ENCODE results near the gene CELA1. TPM values are rescaled to one million over a fixed set of nuclear protein-coding genes. Genes with fewer than 3 reads are reported as not detected.

CELA1 gene
- total RNA-seq, 4 donors from 2014 or later, result not detected

- peaks cover 0 to 37% (median 24%) of the 10 kb centered on the region in 4 donors for H3K4me1 ChIP-seq
- in situ Hi-C loops (cut with MboI; ENCODE audit: low pct_ligation_motif_present in 1 of 4, low pct_unique_long_range_greater_than_20kb in 1 of 4, low sequenced_read_pairs in 3 of 4), result no loop called here
- no peaks in the 10 kb centered on the region for H3K36me3 ChIP-seq
- peak overlapping the region in 3 of 4 donors; percentile 12 to 59 (median 25) for H3K27ac ChIP-seq
- no peak overlapping the region for H3K4me3 ChIP-seq
- peaks cover 7% of the 10 kb centered on the region for H3K27me3 ChIP-seq
- 37 to 40% methylated on average over 1 to 2 of the region's 2 CpGs for WGBS, 2 donors (ENCODE audit: low coverage in 1 of 2)
- peak; percentile 37 for DNase-seq
- TF ChIP-seq POLR2A (IDR thresholded peaks at IDR 0.05) (no peak), POLR2AphosphoS5 (IDR thresholded peaks at IDR 0.05) (peak in 1 of 3 donors; percentile 22)
- intact Hi-C loops (cut with DNase I; ENCODE audit: low total_unique reads), result no loop called here
- H3K9me3 ChIP-seq, result no peaks in the 10 kb centered on the region
Observed at GRCh38 chr12:51389302-51389999, 43.0 kb upstream of the CELA1 start.

- Histone ChIP-seq H3K27ac (no peak overlapping the region), H3K9me3 (no peaks in the 10 kb centered on the region), H3K4me1 (peaks cover 0 to 37% (median 24%) of the 10 kb centered on the region in 4 donors), H3K27me3 (peaks cover 7% of the 10 kb centered on the region), H3K36me3 (no peaks in the 10 kb centered on the region), H3K4me3 (no peak overlapping the region)
- WGBS, 2 donors (ENCODE audit: low coverage in 1 of 2), result 86 to 90% methylated on average over 2 to 5 of the region's 5 CpGs
- TF ChIP-seq POLR2A (IDR thresholded peaks at IDR 0.05) (no peak), POLR2AphosphoS5 (IDR thresholded peaks at IDR 0.05) (no peak), EP300 (IDR thresholded peaks at IDR 0.05; ENCODE audit: low read depth) (no peak), CTCF (IDR thresholded peaks at IDR 0.05) (no peak)
- intact Hi-C loops (cut with DNase I; ENCODE audit: low total_unique reads) (no loop called here), in situ Hi-C loops (cut with MboI; ENCODE audit: low pct_ligation_motif_present in 1 of 4, low pct_unique_long_range_greater_than_20kb in 1 of 4, low sequenced_read_pairs in 3 of 4) (no loop called here)
- no peak for DNase-seq
Observed at GRCh38 chr12:51388846-51389245, 42.4 kb upstream of the CELA1 start.

GRCh38 chr12:51388069-51388799 lies 41.8 kb upstream of the CELA1 start:
- WGBS, 2 donors (ENCODE audit: low coverage in 1 of 2), result 68 to 76% methylated on average over 5 to 10 of the region's 10 CpGs
- Histone ChIP-seq H3K4me3 (no peak overlapping the region), H3K27ac (peak overlapping the region in 1 of 4 donors; percentile 1), H3K4me1 (peaks cover 0 to 36% (median 24%) of the 10 kb centered on the region in 4 donors), H3K36me3 (no peaks in the 10 kb centered on the region), H3K27me3 (peaks cover 7% of the 10 kb centered on the region), H3K9me3 (no peaks in the 10 kb centered on the region)
- intact Hi-C loops (cut with DNase I; ENCODE audit: low total_unique reads), result no loop called here
- in situ Hi-C loops (cut with MboI; ENCODE audit: low pct_ligation_motif_present in 1 of 4, low pct_unique_long_range_greater_than_20kb in 1 of 4, low sequenced_read_pairs in 3 of 4), result no loop called here
- no peak for TF ChIP-seq POLR2AphosphoS5 (IDR thresholded peaks at IDR 0.05)
- TF ChIP-seq EP300 (IDR thresholded peaks at IDR 0.05; ENCODE audit: low read depth), result no peak
- no peak for TF ChIP-seq POLR2A (IDR thresholded peaks at IDR 0.05)
- TF ChIP-seq CTCF (IDR thresholded peaks at IDR 0.05), result no peak
- no peak for DNase-seq

GRCh38 chr12:51386351-51386750 lies 39.9 kb upstream of the CELA1 start:
- Histone ChIP-seq H3K4me3 (no peak overlapping the region), H3K36me3 (no peaks in the 10 kb centered on the region), H3K4me1 (peaks cover 0 to 19% (median 16%) of the 10 kb centered on the region in 4 donors), H3K9me3 (no peaks in the 10 kb centered on the region), H3K27ac (no peak overlapping the region), H3K27me3 (no peaks in the 10 kb centered on the region)
- TF ChIP-seq POLR2AphosphoS5 (IDR thresholded peaks at IDR 0.05), result no peak
- no peak for TF ChIP-seq EP300 (IDR thresholded peaks at IDR 0.05; ENCODE audit: low read depth)
- TF ChIP-seq POLR2A (IDR thresholded peaks at IDR 0.05), result no peak
- TF ChIP-seq CTCF (IDR thresholded peaks at IDR 0.05), result no peak
- intact Hi-C loops (cut with DNase I; ENCODE audit: low total_unique reads) (no loop called here), in situ Hi-C loops (cut with MboI; ENCODE audit: low pct_ligation_motif_present in 1 of 4, low pct_unique_long_range_greater_than_20kb in 1 of 4, low sequenced_read_pairs in 3 of 4) (no loop called here)
- DNase-seq, result no peak
- WGBS, 2 donors (ENCODE audit: low coverage in 1 of 2), result 67% methylated on average over 4 of the region's 4 CpGs; no CpG with 5 or more reads in 1 of the 2 donors

Measured in transverse colon (tissue), 4 donors.